Measurements from ENCODE around the gene LHFPL2. TPM values are rescaled to one million over a fixed set of nuclear protein-coding genes. Genes with fewer than 3 reads are reported as not detected.
A peak's percentile ranks its signal among the peaks of the same experiment; 100 is the strongest.

Gene LHFPL2
- total and polyA plus RNA-seq, 2 donors (not counting 1 experiment from before 2014, with no cell fraction given) = 3.8 to 35.5 TPM

DNA sequence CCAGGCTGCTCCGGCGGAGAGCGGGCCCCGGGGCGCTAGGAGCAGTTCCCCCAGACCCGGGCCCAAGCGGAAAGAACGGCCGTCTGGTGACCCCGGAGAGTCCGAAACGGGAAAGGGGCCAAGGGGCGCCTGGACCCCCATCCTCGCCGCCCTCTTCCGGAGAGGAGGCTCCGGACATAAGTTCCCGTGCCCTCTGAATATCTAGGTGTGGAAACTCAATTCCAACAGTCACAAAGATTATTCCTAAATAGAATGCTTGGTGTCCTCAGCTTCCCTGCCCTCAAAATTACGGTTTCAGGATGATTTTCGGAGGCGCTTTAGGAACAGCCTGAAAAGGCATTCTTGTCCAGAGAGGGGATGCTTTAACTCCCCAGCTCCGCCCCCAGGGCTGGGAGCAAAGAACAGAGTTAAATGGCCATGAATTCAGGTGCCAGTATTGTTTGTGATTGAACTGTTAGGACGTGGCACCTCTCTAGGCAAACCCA lies 681 bp upstream of the LHFPL2 start:
- peak overlapping the region in 4 of 5 experiments; percentile 42 to 72 (median 67) for H3K4me3 ChIP-seq (ENCODE audit: control extremely low read depth in 1 of 5, extremely low read depth in 1 of 5, insufficient read depth in 1 of 5, low read depth in 2 of 5, low read length in 4 of 5)
- H3K9ac ChIP-seq (ENCODE audit: low read length) = peak overlapping the region; percentile 59
- H3K27me3 Mint-ChIP-seq = no peaks in the 10 kb centered on the region
- no peak for ATAC-seq (ENCODE audit: low read depth)
- H2AFZ ChIP-seq (ENCODE audit: insufficient read depth, low read depth, low read length, poor library complexity, severe bottlenecking) = peak overlapping the region; percentile 90
- H3K27me3 ChIP-seq (replicated peaks in 1 of 4; ENCODE audit: control extremely low read depth in 1 of 4, control insufficient read depth in 3 of 4, insufficient read depth in 4 of 4, low read length in 3 of 4) = peaks cover 0 to 11% (median 6%) of the 10 kb centered on the region in 4 experiments
- no peak for TF ChIP-seq EZH2 (IDR thresholded peaks at IDR 0.05; ENCODE audit: borderline replicate concordance, insufficient read depth, low read depth, low read length, poor library complexity, severe bottlenecking)
- TF ChIP-seq CTCF (IDR thresholded peaks at IDR 0.05) = no peak
- no peak overlapping the region for H3K27ac ChIP-seq (ENCODE audit: low read length in 2 of 2)
- no peaks in the 10 kb centered on the region for H3K9me3 ChIP-seq (ENCODE audit: control extremely low read depth in 1 of 3, control insufficient read depth in 2 of 3, insufficient read depth in 1 of 3, low read length in 2 of 3)
- H3K4me1 ChIP-seq (ENCODE audit: control insufficient read depth in 2 of 2, insufficient read depth in 2 of 2, low read length in 2 of 2) = peaks cover 16 to 18% of the 10 kb centered on the region in 2 donors
- ChIA-PET CTCF (interaction anchor here (0.7 to 2.2 kb wide), 3 partner anchors 12 to 237 kb away, joined by 3 to 12 read pairs (median 3); no protein-coding TSS in a partner anchor), POLR2A (interaction anchor here (0.7 to 2.4 kb wide), 3 partner anchors 79 to 99 kb away, joined by 3 to 15 read pairs (median 3); no protein-coding TSS in a partner anchor)
- H4K20me1 ChIP-seq (ENCODE audit: control insufficient read depth, insufficient read depth, low read length, poor library complexity, severe bottlenecking) = no peaks in the 10 kb centered on the region
- peak overlapping the region; percentile 80 for H3K4me3 Mint-ChIP-seq
- H3K27ac Mint-ChIP-seq = no peak overlapping the region
- intact Hi-C loops (cut with micrococcal nuclease) = loop anchor here (2.0 to 10.0 kb wide), 4 partner anchors 112 to 316 kb away; partner anchors contain the start of gene SCAMP1
- peaks cover 23% of the 10 kb centered on the region for H3K79me2 ChIP-seq (ENCODE audit: control insufficient read depth, insufficient read depth, low read length)
- H3K4me2 ChIP-seq (replicated peaks; ENCODE audit: low read depth, low read length, poor library complexity, severe bottlenecking) = peak overlapping the region; percentile 87
- peaks cover 24% of the 10 kb centered on the region for H3K4me1 Mint-ChIP-seq
- H3K9me3 Mint-ChIP-seq (ENCODE audit: insufficient read depth) = no peaks in the 10 kb centered on the region
- 16% methylated on average over 21 of the region's 23 CpGs for WGBS (ENCODE audit: insufficient coverage)
- no peaks in the 10 kb centered on the region for H3K36me3 ChIP-seq (replicated peaks in 1 of 2; ENCODE audit: control extremely low read depth in 1 of 2, control insufficient read depth in 1 of 2, extremely low read depth in 1 of 2, insufficient read depth in 2 of 2, low read length in 1 of 2)
- no peak for DNase-seq

GRCh38 chr5:78647838-78648358 lies 674 bp downstream of the LHFPL2 start:
- ATAC-seq (ENCODE audit: low read depth) (peak; percentile 7), DNase-seq (no peak)
- Mint-ChIP-seq H3K4me1 (peaks cover 27% of the 10 kb centered on the region), H3K9me3 (ENCODE audit: insufficient read depth) (no peaks in the 10 kb centered on the region), H3K27me3 (no peaks in the 10 kb centered on the region), H3K27ac (peak overlapping the region; percentile 76), H3K4me3 (peak overlapping the region; percentile 91)
- Histone ChIP-seq H3K79me2 (ENCODE audit: control insufficient read depth, insufficient read depth, low read length) (peaks cover 23% of the 10 kb centered on the region), H4K20me1 (ENCODE audit: control insufficient read depth, insufficient read depth, low read length, poor library complexity, severe bottlenecking) (no peaks in the 10 kb centered on the region), H2AFZ (ENCODE audit: insufficient read depth, low read depth, low read length, poor library complexity, severe bottlenecking) (peak overlapping the region; percentile 90), H3K36me3 (replicated peaks in 1 of 2; ENCODE audit: control extremely low read depth in 1 of 2, control insufficient read depth in 1 of 2, extremely low read depth in 1 of 2, insufficient read depth in 2 of 2, low read length in 1 of 2) (no peaks in the 10 kb centered on the region), H3K27ac (ENCODE audit: low read length in 2 of 2) (no peak overlapping the region), H3K27me3 (replicated peaks in 1 of 4; ENCODE audit: control extremely low read depth in 1 of 4, control insufficient read depth in 3 of 4, insufficient read depth in 4 of 4, low read length in 3 of 4) (peaks cover 0 to 11% (median 6%) of the 10 kb centered on the region in 4 experiments), H3K4me3 (ENCODE audit: control extremely low read depth in 1 of 5, extremely low read depth in 1 of 5, insufficient read depth in 1 of 5, low read depth in 2 of 5, low read length in 4 of 5) (peak overlapping the region; percentile 43 to 72 (median 64)), H3K4me2 (replicated peaks; ENCODE audit: low read depth, low read length, poor library complexity, severe bottlenecking) (peak overlapping the region; percentile 87), H3K4me1 (ENCODE audit: control insufficient read depth in 2 of 2, insufficient read depth in 2 of 2, low read length in 2 of 2) (peaks cover 16 to 18% of the 10 kb centered on the region in 2 donors), H3K9ac (ENCODE audit: low read length) (peak overlapping the region; percentile 60), H3K9me3 (ENCODE audit: control extremely low read depth in 1 of 3, control insufficient read depth in 2 of 3, insufficient read depth in 1 of 3, low read length in 2 of 3) (no peaks in the 10 kb centered on the region)
- CTCF ChIA-PET = interaction anchor here (0.5 to 2.2 kb wide), 11 partner anchors 21 to 328 kb away, joined by 3 to 12 read pairs (median 4); no protein-coding TSS in a partner anchor
- POLR2A ChIA-PET = interaction anchor here (0.5 to 2.4 kb wide), 5 partner anchors 43 to 106 kb away, joined by 3 to 15 read pairs (median 3); no protein-coding TSS in a partner anchor
- intact Hi-C loops (cut with micrococcal nuclease) = loop anchor here (1.0 to 10.0 kb wide), 5 partner anchors 80 to 317 kb away; partner anchors contain the start of gene SCAMP1
- WGBS (ENCODE audit: insufficient coverage) = under 1% methylated on average over 46 of the region's 47 CpGs
- no peak for TF ChIP-seq EZH2 (IDR thresholded peaks at IDR 0.05; ENCODE audit: borderline replicate concordance, insufficient read depth, low read depth, low read length, poor library complexity, severe bottlenecking)
- TF ChIP-seq CTCF (IDR thresholded peaks at IDR 0.05) = no peak
